ENCODE measurements around the gene TMEM30A. TPM values are rescaled to one million over a fixed set of nuclear protein-coding genes. Genes with fewer than 3 reads are reported as not detected.

TMEM30A gene
- total RNA-seq, 2 donors from 2014 or later: 47.7 to 59.4 TPM

GRCh38 chr6:75268988-75269354 lies 15.6 kb downstream of the TMEM30A start:
- peaks cover 19% of the 10 kb centered on the region for H3K4me1 Mint-ChIP-seq
- no peak for DNase-seq
- Histone ChIP-seq H3K9ac (ENCODE audit: extremely low read depth, low read length, poor library complexity, severe bottlenecking) (no peak overlapping the region), H3K4me1 (ENCODE audit: control insufficient read depth, insufficient read depth, low read length) (no peaks in the 10 kb centered on the region), H3K27ac (ENCODE audit: low read depth, low read length) (no peak overlapping the region), H3K4me3 (ENCODE audit: low read length) (no peak overlapping the region), H3K36me3 (ENCODE audit: control insufficient read depth, insufficient read depth, low read length) (peaks cover 34% of the 10 kb centered on the region), H3K9me3 (ENCODE audit: control insufficient read depth, low read length) (peaks cover 37% of the 10 kb centered on the region), H3K27me3 (ENCODE audit: control insufficient read depth, insufficient read depth, low read length, poor library complexity, severe bottlenecking) (no peaks in the 10 kb centered on the region)
- 89 to 91% methylated on average over 4 of the region's 4 CpGs for WGBS, 2 experiments (ENCODE audit: insufficient coverage in 1 of 2, insufficient read length in 1 of 2)
- no peak overlapping the region for H3K27ac Mint-ChIP-seq
- H3K9me3 Mint-ChIP-seq: peaks cover 21% of the 10 kb centered on the region
- no peak for TF ChIP-seq CTCF (conservative IDR thresholded peaks at IDR 0.05)
- H3K27me3 Mint-ChIP-seq (ENCODE audit: insufficient read depth): no peaks in the 10 kb centered on the region
- H3K36me3 Mint-ChIP-seq (ENCODE audit: low read depth): peaks cover 35% of the 10 kb centered on the region
- no peak overlapping the region for H3K4me3 Mint-ChIP-seq

- no peak overlapping the region for H3K4me3 Mint-ChIP-seq
- H3K36me3 Mint-ChIP-seq (ENCODE audit: low read depth): peaks cover 33% of the 10 kb centered on the region
- WGBS, 2 experiments (ENCODE audit: insufficient coverage in 1 of 2, insufficient read length in 1 of 2): 57 to 100% methylated on average over 3 to 5 of the region's 5 CpGs
- Histone ChIP-seq H3K4me3 (ENCODE audit: low read length) (peak overlapping the region; percentile 16), H3K27ac (ENCODE audit: low read depth, low read length) (no peak overlapping the region), H3K9me3 (ENCODE audit: control insufficient read depth, low read length) (peaks cover 31% of the 10 kb centered on the region), H3K36me3 (ENCODE audit: control insufficient read depth, insufficient read depth, low read length) (peaks cover 35% of the 10 kb centered on the region), H3K27me3 (ENCODE audit: control insufficient read depth, insufficient read depth, low read length, poor library complexity, severe bottlenecking) (no peaks in the 10 kb centered on the region), H3K4me1 (ENCODE audit: control insufficient read depth, insufficient read depth, low read length) (no peaks in the 10 kb centered on the region), H3K9ac (ENCODE audit: extremely low read depth, low read length, poor library complexity, severe bottlenecking) (no peak overlapping the region)
- H3K4me1 Mint-ChIP-seq: peaks cover 20% of the 10 kb centered on the region
- peak; percentile 68 for DNase-seq
- H3K27me3 Mint-ChIP-seq (ENCODE audit: insufficient read depth): no peaks in the 10 kb centered on the region
- no peak for TF ChIP-seq CTCF (conservative IDR thresholded peaks at IDR 0.05)
- peaks cover 21% of the 10 kb centered on the region for H3K9me3 Mint-ChIP-seq
- H3K27ac Mint-ChIP-seq: peak overlapping the region; percentile 32
Measured at GRCh38 chr6:75268121-75268987, 16.2 kb downstream of the TMEM30A start.

- no peaks in the 10 kb centered on the region for H3K27me3 Mint-ChIP-seq (ENCODE audit: insufficient read depth)
- no peaks in the 10 kb centered on the region for H3K4me1 ChIP-seq (ENCODE audit: control insufficient read depth, insufficient read depth, low read length)
- no peak overlapping the region for H3K9ac ChIP-seq (ENCODE audit: extremely low read depth, low read length, poor library complexity, severe bottlenecking)
- peaks cover 15% of the 10 kb centered on the region for H3K9me3 Mint-ChIP-seq
- WGBS, 2 experiments (ENCODE audit: insufficient coverage in 1 of 2, insufficient read length in 1 of 2): 68% methylated on average over 4 of the region's 4 CpGs; no CpG with 5 or more reads in 1 of the 2 experiments
- peaks cover 22% of the 10 kb centered on the region for H3K9me3 ChIP-seq (ENCODE audit: control insufficient read depth, low read length)
- H3K4me3 ChIP-seq (ENCODE audit: low read length): no peak overlapping the region
- H3K27ac ChIP-seq (ENCODE audit: low read depth, low read length): no peak overlapping the region
- no peak for TF ChIP-seq CTCF (conservative IDR thresholded peaks at IDR 0.05)
- H3K4me1 Mint-ChIP-seq: peaks cover 26% of the 10 kb centered on the region
- H3K36me3 ChIP-seq (ENCODE audit: control insufficient read depth, insufficient read depth, low read length): peaks cover 31% of the 10 kb centered on the region
- H3K4me3 Mint-ChIP-seq: no peak overlapping the region
- H3K36me3 Mint-ChIP-seq (ENCODE audit: low read depth): peaks cover 30% of the 10 kb centered on the region
- no peak overlapping the region for H3K27ac Mint-ChIP-seq
- DNase-seq: no peak
- no peaks in the 10 kb centered on the region for H3K27me3 ChIP-seq (ENCODE audit: control insufficient read depth, insufficient read depth, low read length, poor library complexity, severe bottlenecking)
Measured at GRCh38 chr6:75267461-75267860, 17.1 kb downstream of the TMEM30A start.

Measured in endodermal cell (in vitro differentiated cells).